Sigmoid colon (tissue), 7 donors: ENCODE measurements around the gene RNF207. TPM values are rescaled to one million over a fixed set of nuclear protein-coding genes. Genes with fewer than 3 reads are reported as not detected.

Experiments used
- DNase-seq: peaks from one replicate; pipeline ENCODE4 v3.0.0-alpha.2; 2019
- H3K27ac ChIP-seq, 4 donors: fragments of 200-600 bp; sonication (generic); one replicate each; pipeline ENCODE4 v1.5.1; 2016 to 2019; ENCODE audit warnings: mild to moderate bottlenecking in 1 of 4
- H3K27me3 ChIP-seq, 3 donors: fragments of 200-600 bp; sonication (generic); one replicate each; pipeline ENCODE4 v1.5.1; 2019; ENCODE audit warnings: mild to moderate bottlenecking in 1 of 3
- H3K36me3 ChIP-seq, 4 donors: fragments of 200-600 bp; sonication (generic); one replicate each; pipeline ENCODE4 v1.5.1; 2016 to 2019
- H3K4me1 ChIP-seq, 4 donors: fragments of 200-600 bp; sonication (generic); one replicate each; pipeline ENCODE4 v1.5.1; 2017 to 2019
- H3K4me3 ChIP-seq, 4 donors: fragments of 200-600 bp; sonication (generic); one replicate each; pipeline ENCODE4 v1.5.1; 2017 to 2019; ENCODE audit warnings: mild to moderate bottlenecking in 2 of 4, moderate library complexity in 1 of 4
- H3K9me3 ChIP-seq, 4 donors: fragments of 200-600 bp in 3 of 4; sonication (generic) in 3 of 4; one replicate each; pipeline versions ENCODE4 v1.5.1 to v1.6.1; 2013 to 2019
- EP300 ChIP-seq, 4 donors: sonication (generic); formaldehyde crosslinking; IDR thresholded peaks; one replicate each; pipeline ENCODE4 v1.6.1; 2017; ENCODE audit warnings: antibody characterized with exemption in 4 of 4
- POLR2A ChIP-seq, 2 donors: fragments of 450-650 bp; IDR thresholded peaks; one replicate each; pipeline ENCODE4 v1.6.1; 2016; ENCODE audit warnings: antibody characterized with exemption in 2 of 2, mild to moderate bottlenecking in 2 of 2, moderate library complexity in 2 of 2
- POLR2AphosphoS5 ChIP-seq, 4 donors: sonication (generic); formaldehyde crosslinking; IDR thresholded peaks; one replicate each; pipeline ENCODE4 v1.6.1; 2017; ENCODE audit warnings: antibody characterized with exemption in 4 of 4
- WGBS, 2 donors: extraction: QIAGEN DNeasy Blood & Tissue Kit; methylation state at CpG; one replicate each; pipeline ENCODE4 v1.1.7; 2013; 5-methylcytosine and 5-hydroxymethylcytosine counted together
- intact Hi-C: fragments of 100-400 bp; cut with DNase I; formaldehyde crosslinking; loops from one replicate; pipeline ENCODE4 v1.15.1; 2023
- polyA plus RNA-seq, 3 donors: library from polyadenylated mRNA; stranded (reverse); fragments of 200-250 nt; gene quantifications; one replicate each; pipeline ENCODE4 v1.2.3, GENCODE V29; 2013
- total RNA-seq, 4 donors: library from RNA; depleted of rRNA; stranded (reverse); fragments of >200 nt; gene quantifications; one replicate each; pipeline ENCODE4 v1.1.0, GENCODE V29; 2016
- TF ChIP-seq, protein P1 (sequence below), 4 experiments: fragments of 450-650 bp in 3 of 4; fragments of 200-600 bp in 1 of 4; IDR thresholded peaks; one replicate each; pipeline ENCODE4 v1.5.1; 2016 to 2019; ENCODE audit warnings: antibody characterized with exemption in 4 of 4, mild to moderate bottlenecking in 3 of 4, moderate library complexity in 2 of 4
- donor health status: healthy with polysubstance abuse.
- donor health status: Bipolar disorder and iron deficiency.
- donor health status: healthy.

Gene RNF207
- total and polyA plus RNA-seq, 7 donors: 5.3 to 24.3 (median 13.3) TPM

DNA sequence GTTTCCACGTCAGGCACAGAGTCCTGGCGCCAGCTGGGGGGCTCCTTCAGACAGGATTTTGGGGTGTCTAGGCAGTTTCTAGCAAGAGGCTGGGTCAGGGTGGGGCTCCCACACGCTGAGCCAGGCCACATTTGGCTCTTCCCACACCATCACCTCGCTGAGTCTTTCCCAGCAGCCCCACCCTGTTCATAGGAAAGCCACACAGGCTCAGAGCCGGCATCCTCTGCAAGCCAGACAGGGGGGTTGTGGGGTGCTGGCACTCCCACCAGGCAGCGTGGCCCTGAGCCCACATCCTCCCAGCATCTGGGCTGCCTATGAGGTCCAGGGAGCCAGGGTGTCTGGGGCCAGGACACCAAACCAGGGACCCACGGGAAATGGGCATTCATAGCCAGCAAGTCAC lies 57.8 kb downstream of the RNF207 start:
- H3K4me1 ChIP-seq: peaks cover 0 to 27% (median 23%) of the 10 kb centered on the region in 4 donors
- peaks cover 0 to 28% (median 5%) of the 10 kb centered on the region in 3 donors for H3K27me3 ChIP-seq
- H3K9me3 ChIP-seq: no peaks in the 10 kb centered on the region
- H3K4me3 ChIP-seq: no peak overlapping the region
- intact Hi-C loops: no loop called here
- H3K27ac ChIP-seq: no peak overlapping the region
- H3K36me3 ChIP-seq: no peaks in the 10 kb centered on the region
- WGBS, 2 donors: 77 to 78% methylated on average over 7 of the region's 7 CpGs
- DNase-seq: no peak
- TF ChIP-seq, protein P1, sequence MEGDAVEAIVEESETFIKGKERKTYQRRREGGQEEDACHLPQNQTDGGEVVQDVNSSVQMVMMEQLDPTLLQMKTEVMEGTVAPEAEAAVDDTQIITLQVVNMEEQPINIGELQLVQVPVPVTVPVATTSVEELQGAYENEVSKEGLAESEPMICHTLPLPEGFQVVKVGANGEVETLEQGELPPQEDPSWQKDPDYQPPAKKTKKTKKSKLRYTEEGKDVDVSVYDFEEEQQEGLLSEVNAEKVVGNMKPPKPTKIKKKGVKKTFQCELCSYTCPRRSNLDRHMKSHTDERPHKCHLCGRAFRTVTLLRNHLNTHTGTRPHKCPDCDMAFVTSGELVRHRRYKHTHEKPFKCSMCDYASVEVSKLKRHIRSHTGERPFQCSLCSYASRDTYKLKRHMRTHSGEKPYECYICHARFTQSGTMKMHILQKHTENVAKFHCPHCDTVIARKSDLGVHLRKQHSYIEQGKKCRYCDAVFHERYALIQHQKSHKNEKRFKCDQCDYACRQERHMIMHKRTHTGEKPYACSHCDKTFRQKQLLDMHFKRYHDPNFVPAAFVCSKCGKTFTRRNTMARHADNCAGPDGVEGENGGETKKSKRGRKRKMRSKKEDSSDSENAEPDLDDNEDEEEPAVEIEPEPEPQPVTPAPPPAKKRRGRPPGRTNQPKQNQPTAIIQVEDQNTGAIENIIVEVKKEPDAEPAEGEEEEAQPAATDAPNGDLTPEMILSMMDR (IDR thresholded peaks at IDR 0.05): no peak
- TF ChIP-seq EP300 (IDR thresholded peaks at IDR 0.05): no peak

DNA sequence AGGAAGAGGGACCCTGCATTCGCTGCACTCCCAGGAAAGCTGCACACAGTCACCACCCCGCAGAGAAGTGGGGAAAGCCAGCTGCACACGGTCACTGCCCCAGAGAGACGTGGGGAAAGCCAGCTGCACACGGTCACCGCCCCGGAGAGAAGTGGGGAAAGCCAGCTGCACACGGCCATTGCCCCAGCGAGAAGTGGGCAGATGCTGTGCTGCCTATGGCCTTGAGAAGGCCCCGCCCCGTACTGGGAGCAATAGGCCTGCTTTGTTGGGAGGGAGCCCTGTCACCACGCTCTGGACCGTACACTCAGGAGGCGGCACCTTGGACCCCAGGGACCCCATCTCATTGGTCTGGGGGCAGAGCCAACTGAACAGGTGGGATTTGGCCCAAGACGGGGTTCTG lies 59.2 kb downstream of the RNF207 start:
- no peak for DNase-seq
- H3K4me1 ChIP-seq: peaks cover 0 to 24% (median 21%) of the 10 kb centered on the region in 4 donors
- TF ChIP-seq POLR2A (IDR thresholded peaks at IDR 0.05) (no peak), POLR2AphosphoS5 (IDR thresholded peaks at IDR 0.05) (no peak), EP300 (IDR thresholded peaks at IDR 0.05) (no peak)
- TF ChIP-seq, protein P1 (IDR thresholded peaks at IDR 0.05): no peak

DNA sequence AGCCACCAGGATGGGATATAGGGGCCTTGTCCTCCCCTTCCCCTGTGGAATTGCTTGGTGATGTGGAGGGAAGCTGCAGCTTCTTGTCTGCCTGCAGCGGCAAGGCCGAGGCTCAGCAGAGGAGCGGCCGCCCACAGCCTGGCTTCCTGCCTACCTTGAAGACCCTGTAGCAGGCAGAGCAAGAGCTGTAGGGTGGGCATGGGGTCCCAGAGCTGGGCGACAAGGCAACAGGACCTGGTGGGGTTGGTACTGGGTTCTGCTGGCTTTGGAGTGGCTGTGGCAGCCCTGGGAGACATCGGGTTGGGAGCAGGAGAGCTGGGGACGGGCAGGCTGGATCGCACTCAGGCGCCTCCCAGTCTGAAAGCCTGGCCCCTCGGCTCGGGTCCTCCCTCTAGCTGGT lies 60.7 kb downstream of the RNF207 start:
- DNase-seq: no peak
- Histone ChIP-seq H3K27ac (no peak overlapping the region), H3K4me3 (no peak overlapping the region), H3K27me3 (peaks cover 0 to 7% (median 0%) of the 10 kb centered on the region in 3 donors), H3K36me3 (no peaks in the 10 kb centered on the region), H3K4me1 (peaks cover 0 to 19% (median 11%) of the 10 kb centered on the region in 4 donors), H3K9me3 (no peaks in the 10 kb centered on the region)
- intact Hi-C loops: no loop called here
- 91 to 96% methylated on average over 11 of the region's 11 CpGs for WGBS, 2 donors
- no peak for TF ChIP-seq POLR2A (IDR thresholded peaks at IDR 0.05)
- TF ChIP-seq, protein P1 (IDR thresholded peaks at IDR 0.05): no peak
- TF ChIP-seq POLR2AphosphoS5 (IDR thresholded peaks at IDR 0.05): no peak
- no peak for TF ChIP-seq EP300 (IDR thresholded peaks at IDR 0.05)

More for the DNA sequence above, 59.2 kb downstream of the RNF207 start:
- Histone ChIP-seq H3K36me3 (no peaks in the 10 kb centered on the region), H3K9me3 (no peaks in the 10 kb centered on the region), H3K27me3 (peaks cover 0 to 19% (median 5%) of the 10 kb centered on the region in 3 donors), H3K4me3 (no peak overlapping the region), H3K27ac (no peak overlapping the region)
- 59 to 84% methylated on average over 15 of the region's 15 CpGs for WGBS, 2 donors
- intact Hi-C loops: no loop called here

- 91 to 94% methylated on average over 12 of the region's 12 CpGs for WGBS, 2 donors
- TF ChIP-seq EP300 (IDR thresholded peaks at IDR 0.05) (no peak), POLR2A (IDR thresholded peaks at IDR 0.05) (no peak), POLR2AphosphoS5 (IDR thresholded peaks at IDR 0.05) (no peak)
- TF ChIP-seq, protein P1 (IDR thresholded peaks at IDR 0.05): no peak
- no peak overlapping the region for H3K27ac ChIP-seq
- intact Hi-C loops: no loop called here
- no peak for DNase-seq
- H3K27me3 ChIP-seq: no peaks in the 10 kb centered on the region
- no peaks in the 10 kb centered on the region for H3K36me3 ChIP-seq
- peaks cover 0 to 29% (median 17%) of the 10 kb centered on the region in 4 donors for H3K4me1 ChIP-seq
- no peaks in the 10 kb centered on the region for H3K9me3 ChIP-seq
- no peak overlapping the region for H3K4me3 ChIP-seq
Measured at GRCh38 chr1:6267686-6268322, 61.9 kb downstream of the RNF207 start.

- no peak overlapping the region for H3K4me3 ChIP-seq
- WGBS, 2 donors: 92 to 95% methylated on average over 21 of the region's 21 CpGs
- TF ChIP-seq, protein P1 (IDR thresholded peaks at IDR 0.05): no peak
- TF ChIP-seq POLR2AphosphoS5 (IDR thresholded peaks at IDR 0.05): no peak
- no peak for TF ChIP-seq POLR2A (IDR thresholded peaks at IDR 0.05)
- TF ChIP-seq EP300 (IDR thresholded peaks at IDR 0.05): no peak
- no peak for DNase-seq
- no peaks in the 10 kb centered on the region for H3K9me3 ChIP-seq
- no peak overlapping the region for H3K27ac ChIP-seq
- no peaks in the 10 kb centered on the region for H3K27me3 ChIP-seq
- no peaks in the 10 kb centered on the region for H3K36me3 ChIP-seq
- intact Hi-C loops: no loop called here
- peaks cover 0 to 34% (median 21%) of the 10 kb centered on the region in 4 donors for H3K4me1 ChIP-seq
Measured at GRCh38 chr1:6268415-6268814, 62.5 kb downstream of the RNF207 start.
